ENCODE data around the gene CPE.

Gene CPE

DNA sequence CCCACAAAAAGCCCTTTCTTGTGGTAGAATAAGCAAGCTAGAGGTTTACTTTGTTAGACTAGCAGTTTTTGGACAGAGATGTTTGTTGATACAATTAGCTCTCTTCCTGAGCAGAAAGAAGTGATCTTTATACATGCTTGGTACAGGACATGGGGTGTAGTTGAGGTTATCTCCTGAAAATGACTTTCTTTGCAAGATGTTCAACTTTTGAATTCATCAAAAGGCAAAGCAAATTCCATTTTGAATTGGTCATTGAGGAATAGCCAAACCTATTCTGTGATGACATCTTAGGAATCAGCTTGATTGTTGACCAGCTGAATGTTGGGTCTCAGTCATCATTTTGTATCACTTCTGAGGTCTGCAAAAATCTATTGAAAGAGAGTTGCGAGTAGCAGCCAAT, 3.8 kb downstream of the CPE start:
- Histone ChIP-seq H3K9me3 (replicated peaks; ENCODE audit: insufficient read depth, low read length) (no peaks in the 10 kb centered on the region), H3K27me3 (replicated peaks; ENCODE audit: insufficient read depth, low read length) (no peaks in the 10 kb centered on the region), H3K27ac (ENCODE audit: low read length) (no peak overlapping the region), H3K4me1 (ENCODE audit: low read length) (no peaks in the 10 kb centered on the region), H3K4me2 (ENCODE audit: low read depth, low read length) (no peak overlapping the region), H3K9ac (ENCODE audit: low read length) (no peak overlapping the region), H3K4me3 (ENCODE audit: low read length) (no peak overlapping the region), H3K79me2 (ENCODE audit: low read length) (no peaks in the 10 kb centered on the region), H3F3A (ENCODE audit: insufficient read depth, low read length) (no peaks in the 10 kb centered on the region), H2AFZ (ENCODE audit: low read length) (no peak overlapping the region), H3K9me2 (replicated peaks; ENCODE audit: insufficient read depth, low read length) (no peaks in the 10 kb centered on the region), H3K36me3 (replicated peaks; ENCODE audit: insufficient read depth, low read length) (no peaks in the 10 kb centered on the region), H4K20me1 (ENCODE audit: insufficient read depth, low read length) (no peaks in the 10 kb centered on the region)
- TF ChIP-seq EZH2 (optimal IDR thresholded peaks at IDR 0.05; ENCODE audit: low read depth, low read length), result no peak
- no peak for TF ChIP-seq EZH2phosphoT487 (IDR thresholded peaks at IDR 0.05; ENCODE audit: low read length)
- TF ChIP-seq, protein P1, sequence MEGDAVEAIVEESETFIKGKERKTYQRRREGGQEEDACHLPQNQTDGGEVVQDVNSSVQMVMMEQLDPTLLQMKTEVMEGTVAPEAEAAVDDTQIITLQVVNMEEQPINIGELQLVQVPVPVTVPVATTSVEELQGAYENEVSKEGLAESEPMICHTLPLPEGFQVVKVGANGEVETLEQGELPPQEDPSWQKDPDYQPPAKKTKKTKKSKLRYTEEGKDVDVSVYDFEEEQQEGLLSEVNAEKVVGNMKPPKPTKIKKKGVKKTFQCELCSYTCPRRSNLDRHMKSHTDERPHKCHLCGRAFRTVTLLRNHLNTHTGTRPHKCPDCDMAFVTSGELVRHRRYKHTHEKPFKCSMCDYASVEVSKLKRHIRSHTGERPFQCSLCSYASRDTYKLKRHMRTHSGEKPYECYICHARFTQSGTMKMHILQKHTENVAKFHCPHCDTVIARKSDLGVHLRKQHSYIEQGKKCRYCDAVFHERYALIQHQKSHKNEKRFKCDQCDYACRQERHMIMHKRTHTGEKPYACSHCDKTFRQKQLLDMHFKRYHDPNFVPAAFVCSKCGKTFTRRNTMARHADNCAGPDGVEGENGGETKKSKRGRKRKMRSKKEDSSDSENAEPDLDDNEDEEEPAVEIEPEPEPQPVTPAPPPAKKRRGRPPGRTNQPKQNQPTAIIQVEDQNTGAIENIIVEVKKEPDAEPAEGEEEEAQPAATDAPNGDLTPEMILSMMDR (IDR thresholded peaks at IDR 0.05; ENCODE audit: low read length), result no peak
- DNase-seq, result no peak

DNA sequence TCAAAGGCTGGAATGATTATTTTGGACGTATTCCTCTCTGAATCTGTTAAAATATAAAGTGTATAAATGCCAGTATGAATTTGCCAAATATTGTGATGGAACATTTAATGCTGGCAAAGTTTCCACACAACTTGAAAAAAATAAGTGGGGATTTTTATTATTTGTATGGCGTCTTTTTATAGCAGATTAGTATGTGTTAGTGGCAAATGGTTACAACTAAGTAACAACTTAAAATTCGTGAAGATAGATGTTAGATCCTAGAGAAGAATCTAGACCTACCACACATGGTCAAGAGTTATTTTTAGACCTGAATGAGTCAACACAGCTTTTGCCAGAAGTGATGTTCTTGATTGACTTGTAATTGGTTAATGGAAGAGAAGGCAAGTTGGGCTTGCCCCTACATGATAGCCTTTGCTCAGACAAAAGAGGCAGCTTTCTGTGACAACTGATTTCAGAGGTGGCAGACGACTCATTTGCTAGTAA, 4.8 kb downstream of the CPE start:
- no peaks in the 10 kb centered on the region for H4K20me1 ChIP-seq (ENCODE audit: insufficient read depth, low read length)
- H3K9ac ChIP-seq (ENCODE audit: low read length), result no peak overlapping the region
- no peak overlapping the region for H3K27ac ChIP-seq (ENCODE audit: low read length)
- H3K79me2 ChIP-seq (ENCODE audit: low read length), result no peaks in the 10 kb centered on the region
- no peaks in the 10 kb centered on the region for H3K27me3 ChIP-seq (replicated peaks; ENCODE audit: insufficient read depth, low read length)
- no peaks in the 10 kb centered on the region for H3K9me2 ChIP-seq (replicated peaks; ENCODE audit: insufficient read depth, low read length)
- no peak overlapping the region for H3K4me3 ChIP-seq (ENCODE audit: low read length)
- H3K4me2 ChIP-seq (ENCODE audit: low read depth, low read length), result no peak overlapping the region
- H3K9me3 ChIP-seq (replicated peaks; ENCODE audit: insufficient read depth, low read length), result no peaks in the 10 kb centered on the region
- H3K36me3 ChIP-seq (replicated peaks; ENCODE audit: insufficient read depth, low read length), result no peaks in the 10 kb centered on the region
- no peaks in the 10 kb centered on the region for H3K4me1 ChIP-seq (ENCODE audit: low read length)
- no peak for TF ChIP-seq EZH2 (optimal IDR thresholded peaks at IDR 0.05; ENCODE audit: low read depth, low read length)
- TF ChIP-seq, protein P1 (IDR thresholded peaks at IDR 0.05; ENCODE audit: low read length), result no peak
- TF ChIP-seq EZH2phosphoT487 (IDR thresholded peaks at IDR 0.05; ENCODE audit: low read length), result no peak
- no peak overlapping the region for H2AFZ ChIP-seq (ENCODE audit: low read length)
- H3F3A ChIP-seq (ENCODE audit: insufficient read depth, low read length), result no peaks in the 10 kb centered on the region
- DNase-seq, result no peak

DNA sequence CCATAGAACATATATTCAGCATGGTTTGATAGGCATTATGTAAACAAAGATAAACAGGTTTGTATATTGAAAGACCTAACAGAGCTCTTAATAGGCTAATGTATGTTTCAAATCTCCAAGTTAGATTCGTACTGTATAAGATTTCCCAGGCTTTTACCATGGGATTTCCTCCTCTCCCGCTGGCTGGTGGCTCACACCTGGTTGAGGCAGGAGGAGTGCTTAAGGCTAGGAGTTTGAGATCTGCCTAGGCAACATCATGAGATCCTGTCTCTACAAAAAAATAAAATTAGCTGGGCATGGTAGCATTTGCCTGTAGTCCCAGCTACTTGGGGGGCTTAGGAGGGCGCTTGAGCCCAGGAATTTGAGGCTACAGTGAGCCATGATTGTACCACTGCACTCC, 5.4 kb downstream of the CPE start:
- DNase-seq, result no peak
- no peak overlapping the region for H3K4me2 ChIP-seq (ENCODE audit: low read depth, low read length)
- H3F3A ChIP-seq (ENCODE audit: insufficient read depth, low read length), result no peaks in the 10 kb centered on the region
- no peaks in the 10 kb centered on the region for H3K79me2 ChIP-seq (ENCODE audit: low read length)
- no peaks in the 10 kb centered on the region for H4K20me1 ChIP-seq (ENCODE audit: insufficient read depth, low read length)
- no peaks in the 10 kb centered on the region for H3K9me2 ChIP-seq (replicated peaks; ENCODE audit: insufficient read depth, low read length)
- no peaks in the 10 kb centered on the region for H3K9me3 ChIP-seq (replicated peaks; ENCODE audit: insufficient read depth, low read length)
- H3K36me3 ChIP-seq (replicated peaks; ENCODE audit: insufficient read depth, low read length), result no peaks in the 10 kb centered on the region
- no peaks in the 10 kb centered on the region for H3K27me3 ChIP-seq (replicated peaks; ENCODE audit: insufficient read depth, low read length)
- H3K4me1 ChIP-seq (ENCODE audit: low read length), result no peaks in the 10 kb centered on the region
- no peak overlapping the region for H3K27ac ChIP-seq (ENCODE audit: low read length)
- TF ChIP-seq EZH2 (optimal IDR thresholded peaks at IDR 0.05; ENCODE audit: low read depth, low read length), result no peak
- TF ChIP-seq, protein P1 (IDR thresholded peaks at IDR 0.05; ENCODE audit: low read length), result no peak
- no peak for TF ChIP-seq EZH2phosphoT487 (IDR thresholded peaks at IDR 0.05; ENCODE audit: low read length)
- no peak overlapping the region for H3K9ac ChIP-seq (ENCODE audit: low read length)
- no peak overlapping the region for H2AFZ ChIP-seq (ENCODE audit: low read length)
- H3K4me3 ChIP-seq (ENCODE audit: low read length), result no peak overlapping the region
